ENCODE data around the gene RPS6KA2. TPM values are rescaled to one million over a fixed set of nuclear protein-coding genes. Genes with fewer than 3 reads are reported as not detected.

Gene RPS6KA2
- total and polyA plus RNA-seq, 7 experiments from 2014 or later = 4.5 to 17.1 (median 6.6) TPM

- H3K36me3 Mint-ChIP-seq = peaks cover 0 to 24% (median 4%) of the 10 kb centered on the region in 5 donors
- ATAC-seq (no peak), DNase-seq (no peak)
- H3K27me3 Mint-ChIP-seq = peaks cover 0 to 1% (median 0%) of the 10 kb centered on the region in 5 donors
- Histone ChIP-seq H3K9me3 (ENCODE audit: control insufficient read depth in 2 of 3, low read length in 3 of 3) (no peaks in the 10 kb centered on the region), H3K27ac (ENCODE audit: low read depth, low read length) (no peak overlapping the region), H3K27me3 (ENCODE audit: control insufficient read depth in 2 of 2, insufficient read depth in 2 of 2, low read length in 2 of 2) (no peaks in the 10 kb centered on the region), H3K4me1 (ENCODE audit: control insufficient read depth in 2 of 2, insufficient read depth in 2 of 2, low read length in 2 of 2) (no peaks in the 10 kb centered on the region), H3K4me3 (ENCODE audit: low read length) (no peak overlapping the region), H3K36me3 (ENCODE audit: control insufficient read depth in 2 of 3, insufficient read depth in 3 of 3, low read length in 3 of 3) (no peaks in the 10 kb centered on the region)
- ChIA-PET CTCF (no interaction called here), POLR2A (interaction anchor here (0.9 kb wide), 1 partner anchor 23 kb away, joined by 3 read pairs; no protein-coding TSS in a partner anchor)
- H3K9me3 Mint-ChIP-seq = peaks cover 0 to 12% (median 4%) of the 10 kb centered on the region in 11 donors
- intact Hi-C loops (cut with micrococcal nuclease) = no loop called here
- H3K27ac Mint-ChIP-seq = peak overlapping the region in 1 of 9 donors; percentile 25
- no peak overlapping the region for H3K4me3 Mint-ChIP-seq
- peaks cover 0 to 6% (median 4%) of the 10 kb centered on the region in 7 donors for H3K4me1 Mint-ChIP-seq
Observed at GRCh38 chr6:166461821-166462460, 165.1 kb downstream of the RPS6KA2 start.

GRCh38 chr6:166460473-166461437 is 166.3 kb downstream of the RPS6KA2 start:
- Histone ChIP-seq H3K9me3 (ENCODE audit: control insufficient read depth in 2 of 3, low read length in 3 of 3) (no peaks in the 10 kb centered on the region), H3K27ac (ENCODE audit: low read depth, low read length) (no peak overlapping the region), H3K4me1 (ENCODE audit: control insufficient read depth in 2 of 2, insufficient read depth in 2 of 2, low read length in 2 of 2) (no peaks in the 10 kb centered on the region), H3K36me3 (ENCODE audit: control insufficient read depth in 2 of 3, insufficient read depth in 3 of 3, low read length in 3 of 3) (no peaks in the 10 kb centered on the region), H3K4me3 (ENCODE audit: low read length) (no peak overlapping the region), H3K27me3 (ENCODE audit: control insufficient read depth in 2 of 2, insufficient read depth in 2 of 2, low read length in 2 of 2) (no peaks in the 10 kb centered on the region)
- intact Hi-C loops (cut with micrococcal nuclease) = no loop called here
- Mint-ChIP-seq H3K4me3 (peak overlapping the region in 1 of 10 donors; percentile 51), H3K27ac (peak overlapping the region in 1 of 9 donors; percentile 9), H3K9me3 (peaks cover 0 to 12% (median 4%) of the 10 kb centered on the region in 11 donors), H3K27me3 (no peaks in the 10 kb centered on the region), H3K4me1 (peaks cover 0 to 8% (median 4%) of the 10 kb centered on the region in 7 donors), H3K36me3 (peaks cover 0 to 19% (median 4%) of the 10 kb centered on the region in 5 donors)
- ATAC-seq (no peak), DNase-seq (no peak)
- POLR2A ChIA-PET = no interaction called here
- CTCF ChIA-PET = interaction anchor here (0.7 kb wide), 1 partner anchor 56 kb away, joined by 3 read pairs; no protein-coding TSS in a partner anchor

- no peak overlapping the region for H3K4me3 Mint-ChIP-seq
- no peaks in the 10 kb centered on the region for H3K27me3 ChIP-seq (ENCODE audit: control insufficient read depth in 2 of 2, insufficient read depth in 2 of 2, low read length in 2 of 2)
- H3K27ac ChIP-seq (ENCODE audit: low read depth, low read length) = no peak overlapping the region
- DNase-seq (no peak), ATAC-seq (no peak)
- CTCF ChIA-PET = interaction anchor here (1.0 kb wide), 1 partner anchor 50 kb away, joined by 4 read pairs; no protein-coding TSS in a partner anchor
- H3K27ac Mint-ChIP-seq = no peak overlapping the region
- no peaks in the 10 kb centered on the region for H3K9me3 ChIP-seq (ENCODE audit: control insufficient read depth in 2 of 3, low read length in 3 of 3)
- peaks cover 0 to 8% (median 0%) of the 10 kb centered on the region in 7 donors for H3K4me1 Mint-ChIP-seq
- H3K4me3 ChIP-seq (ENCODE audit: low read length) = no peak overlapping the region
- H3K36me3 Mint-ChIP-seq = peaks cover 0 to 13% (median 4%) of the 10 kb centered on the region in 5 donors
- H3K4me1 ChIP-seq (ENCODE audit: control insufficient read depth in 2 of 2, insufficient read depth in 2 of 2, low read length in 2 of 2) = no peaks in the 10 kb centered on the region
- no peaks in the 10 kb centered on the region for H3K36me3 ChIP-seq (ENCODE audit: control insufficient read depth in 2 of 3, insufficient read depth in 3 of 3, low read length in 3 of 3)
- no peaks in the 10 kb centered on the region for H3K27me3 Mint-ChIP-seq
- POLR2A ChIA-PET = interaction anchor here (0.6 kb wide), 1 partner anchor 15 kb away, joined by 3 read pairs; no protein-coding TSS in a partner anchor
- intact Hi-C loops (cut with micrococcal nuclease) = no loop called here
- peaks cover 0 to 12% (median 4%) of the 10 kb centered on the region in 11 donors for H3K9me3 Mint-ChIP-seq
Observed at GRCh38 chr6:166459906-166460305, 167.1 kb downstream of the RPS6KA2 start.

- Histone ChIP-seq H3K27me3 (ENCODE audit: control insufficient read depth in 2 of 2, insufficient read depth in 2 of 2, low read length in 2 of 2) (no peaks in the 10 kb centered on the region), H3K4me3 (ENCODE audit: low read length) (no peak overlapping the region), H3K9me3 (ENCODE audit: control insufficient read depth in 2 of 3, low read length in 3 of 3) (no peaks in the 10 kb centered on the region), H3K36me3 (ENCODE audit: control insufficient read depth in 2 of 3, insufficient read depth in 3 of 3, low read length in 3 of 3) (no peaks in the 10 kb centered on the region), H3K27ac (ENCODE audit: low read depth, low read length) (no peak overlapping the region), H3K4me1 (ENCODE audit: control insufficient read depth in 2 of 2, insufficient read depth in 2 of 2, low read length in 2 of 2) (no peaks in the 10 kb centered on the region)
- Mint-ChIP-seq H3K27me3 (no peaks in the 10 kb centered on the region), H3K4me3 (no peak overlapping the region), H3K9me3 (peaks cover 0 to 12% (median 4%) of the 10 kb centered on the region in 11 donors), H3K36me3 (peaks cover 0 to 12% (median 4%) of the 10 kb centered on the region in 5 donors), H3K4me1 (peaks cover 0 to 8% (median 0%) of the 10 kb centered on the region in 7 donors), H3K27ac (peak overlapping the region in 1 of 9 donors; percentile 83)
- ATAC-seq (no peak), DNase-seq (no peak)
- ChIA-PET POLR2A (no interaction called here), CTCF (interaction anchor here (1.0 kb wide), 1 partner anchor 51 kb away, joined by 4 read pairs; no protein-coding TSS in a partner anchor)
- intact Hi-C loops (cut with micrococcal nuclease) = no loop called here
Observed at GRCh38 chr6:166459272-166459671, 167.8 kb downstream of the RPS6KA2 start.

GRCh38 chr6:166456395-166457156 is 170.5 kb downstream of the RPS6KA2 start:
- Histone ChIP-seq H3K36me3 (ENCODE audit: control insufficient read depth in 2 of 3, insufficient read depth in 3 of 3, low read length in 3 of 3) (no peaks in the 10 kb centered on the region), H3K27ac (ENCODE audit: low read depth, low read length) (no peak overlapping the region), H3K4me3 (ENCODE audit: low read length) (no peak overlapping the region), H3K27me3 (ENCODE audit: control insufficient read depth in 2 of 2, insufficient read depth in 2 of 2, low read length in 2 of 2) (no peaks in the 10 kb centered on the region), H3K4me1 (ENCODE audit: control insufficient read depth in 2 of 2, insufficient read depth in 2 of 2, low read length in 2 of 2) (no peaks in the 10 kb centered on the region), H3K9me3 (ENCODE audit: control insufficient read depth in 2 of 3, low read length in 3 of 3) (no peaks in the 10 kb centered on the region)
- H3K27ac Mint-ChIP-seq = peak overlapping the region in 1 of 9 donors; percentile 84
- intact Hi-C loops (cut with micrococcal nuclease) = loop anchor here in 1 of 2 donors (1.0 kb wide), 2 partner anchors 32 to 56 kb away; no protein-coding TSS in a partner anchor
- H3K36me3 Mint-ChIP-seq = peaks cover 0 to 26% (median 8%) of the 10 kb centered on the region in 5 donors
- ATAC-seq (peak; percentile 16), DNase-seq (peak in 2 of 9 donors; percentile 18 to 33)
- POLR2A ChIA-PET = interaction anchor here (1.0 kb wide), 1 partner anchor 58 kb away, joined by 5 read pairs; no protein-coding TSS in a partner anchor
- H3K4me3 Mint-ChIP-seq = no peak overlapping the region
- CTCF ChIA-PET = interaction anchor here (0.6 to 2.1 kb wide), 5 partner anchors 8 to 95 kb away, joined by 3 to 9 read pairs (median 4); no protein-coding TSS in a partner anchor
- H3K27me3 Mint-ChIP-seq = no peaks in the 10 kb centered on the region
- peaks cover 0 to 12% (median 5%) of the 10 kb centered on the region in 11 donors for H3K9me3 Mint-ChIP-seq
- H3K4me1 Mint-ChIP-seq = peaks cover 0 to 5% (median 0%) of the 10 kb centered on the region in 7 donors
